ENCODE measurements around the gene MLIP.

- TF ChIP-seq CTCF (IDR thresholded peaks at IDR 0.05) (no peak), EP300 (IDR thresholded peaks at IDR 0.05) (no peak), POLR2A (IDR thresholded peaks at IDR 0.05) (no peak)
These were observed 190.5 kb downstream of the MLIP start for GRCh38 chr6:54301770-54302169.
